GM23338 (cell line): ENCODE data around the gene LRMDA. TPM values are rescaled to one million over a fixed set of nuclear protein-coding genes. Genes with fewer than 3 reads are reported as not detected.
A peak's percentile ranks its signal among the peaks of the same experiment; 100 is the strongest.

ENCODE experiments used
- ATAC-seq: fragments of 200-7000 bp; cut with Tn5 transposase; 3 replicates; pipeline ENCODE4 v1.9.1; 2020
- DNase-seq: peaks from one replicate; pipeline ENCODE4 v3.0.0-alpha.2; 2015; ENCODE audit warnings: low spot score
- H2AFZ ChIP-seq: fragments of 200-600 bp; sonication (generic); 2 replicates; pipeline ENCODE4 v1.8.0; 2016; ENCODE audit warnings: antibody characterized with exemption, mild to moderate bottlenecking, moderate library complexity
- H3F3A ChIP-seq: fragments of 200-600 bp; sonication (generic); replicated peaks from 2 replicates; pipeline ENCODE4 v1.8.0; 2017; ENCODE audit warnings: antibody characterized with exemption, mixed run types, low read depth
- H3K27ac ChIP-seq: fragments of 200-600 bp; sonication (generic); 2 replicates; pipeline ENCODE4 v1.6.1; 2016; ENCODE audit warnings: low read depth
- H3K27me3 ChIP-seq: fragments of 200-600 bp; sonication (generic); 2 replicates; pipeline ENCODE4 v1.8.0; 2016; ENCODE audit warnings: mild to moderate bottlenecking, mixed run types, moderate library complexity; ENCODE audit not compliant: insufficient read depth
- H3K36me3 ChIP-seq: fragments of 200-600 bp; sonication (generic); 2 replicates; pipeline ENCODE4 v1.8.0; 2016; ENCODE audit warnings: mild to moderate bottlenecking; ENCODE audit not compliant: insufficient read depth
- H3K4me1 ChIP-seq: fragments of 200-600 bp; sonication (generic); 2 replicates; pipeline ENCODE4 v1.8.0; 2016; ENCODE audit warnings: mild to moderate bottlenecking, moderate library complexity; ENCODE audit not compliant: insufficient read depth
- H3K4me2 ChIP-seq: fragments of 200-600 bp; sonication (generic); 2 replicates; pipeline ENCODE4 v1.7.1; 2017; ENCODE audit warnings: mixed run types
- H3K4me3 ChIP-seq: fragments of 200-600 bp; sonication (generic); 2 replicates; pipeline ENCODE4 v1.6.1; 2016; ENCODE audit warnings: mixed run types
- H3K79me2 ChIP-seq: fragments of 200-600 bp; sonication (generic); replicated peaks from 2 replicates; pipeline ENCODE4 v1.8.0; 2017; ENCODE audit warnings: mild to moderate bottlenecking; ENCODE audit not compliant: insufficient read depth
- H3K9me2 ChIP-seq: fragments of 200-600 bp; sonication (generic); 2 replicates; pipeline ENCODE4 v1.8.0; 2017; ENCODE audit not compliant: insufficient read depth
- H4K20me1 ChIP-seq: fragments of 200-600 bp; sonication (generic); replicated peaks from 2 replicates; pipeline ENCODE4 v1.8.0; 2017; ENCODE audit warnings: mild to moderate bottlenecking; ENCODE audit not compliant: insufficient read depth
- H3K27ac Mint-ChIP-seq: 2 replicates; pipeline ENCODE4 v1.8.0; 2020; ENCODE audit warnings: inconsistent platforms, mild to moderate bottlenecking, moderate library complexity, mixed read lengths
- H3K27me3 Mint-ChIP-seq: 3 replicates; pipeline ENCODE4 v1.8.0; 2022; ENCODE audit warnings: low read depth, mild to moderate bottlenecking, moderate library complexity, mixed read lengths, inconsistent platforms; ENCODE audit not compliant: insufficient read depth, poor library complexity
- H3K36me3 Mint-ChIP-seq: 3 replicates; pipeline ENCODE4 v1.8.0; 2021; ENCODE audit warnings: low read depth, mild to moderate bottlenecking, inconsistent platforms, moderate library complexity, mixed read lengths
- H3K4me1 Mint-ChIP-seq: 3 replicates; pipeline ENCODE4 v1.8.0; 2020; ENCODE audit warnings: mild to moderate bottlenecking, inconsistent platforms, mixed read lengths
- H3K4me3 Mint-ChIP-seq: 3 replicates; pipeline ENCODE4 v1.8.0; 2021; ENCODE audit warnings: moderate library complexity, mild to moderate bottlenecking, inconsistent platforms, mixed read lengths
- H3K9me3 Mint-ChIP-seq: 3 replicates; pipeline ENCODE4 v1.8.0; 2020; ENCODE audit warnings: moderate library complexity, mild to moderate bottlenecking, inconsistent platforms, mixed read lengths
- CTCF ChIP-seq, 2 experiments: fragments of 200-600 bp in 1 of 2; sonication (generic) in 1 of 2; conservative IDR thresholded peaks; 2 replicates each; pipeline versions ENCODE4 v1.5.1 to v1.6.1; 2016 to 2017; ENCODE audit warnings: antibody characterized with exemption in 2 of 2, low read depth in 2 of 2, mild to moderate bottlenecking in 2 of 2, moderate library complexity in 1 of 2
- ETS1 ChIP-seq: IDR thresholded peaks from 2 replicates; pipeline ENCODE4 v1.6.1; 2016; ENCODE audit warnings: antibody characterized with exemption
- JUNB ChIP-seq: IDR thresholded peaks from one replicate; pipeline ENCODE4 v1.6.1; 2016; ENCODE audit warnings: antibody characterized with exemption; ENCODE audit not compliant: unreplicated experiment
- ZNF114 ChIP-seq: fragments of 250-450 bp; sonication (Bioruptor Pico); IDR thresholded peaks from 2 replicates; pipeline ENCODE4 v1.5.0; 2020; ENCODE audit warnings: mild to moderate bottlenecking, moderate library complexity
- ZNF462 ChIP-seq: fragments of 250-450 bp; sonication (Bioruptor Pico); IDR thresholded peaks from 2 replicates; pipeline ENCODE4 v1.5.0; 2020; ENCODE audit warnings: mild to moderate bottlenecking, moderate library complexity
- polyA plus RNA-seq: library from polyadenylated mRNA; unstranded; fragments of >200 nt; fragmentation: Nextera tagmentation; extraction: Ambion mirVana; gene quantifications from 2 replicates; pipeline ENCODE4 v1.2.1, GENCODE V29; 2016
- total RNA-seq: library from RNA; depleted of rRNA; stranded (reverse); fragments of >200 nt; shearing (Covaris generic); gene quantifications from 2 replicates; pipeline ENCODE4 v1.2.3, GENCODE V29; 2014

Gene LRMDA
- total and polyA plus RNA-seq, 2 experiments from 2014 or later = 0.90 to 1.8 TPM

DNA sequence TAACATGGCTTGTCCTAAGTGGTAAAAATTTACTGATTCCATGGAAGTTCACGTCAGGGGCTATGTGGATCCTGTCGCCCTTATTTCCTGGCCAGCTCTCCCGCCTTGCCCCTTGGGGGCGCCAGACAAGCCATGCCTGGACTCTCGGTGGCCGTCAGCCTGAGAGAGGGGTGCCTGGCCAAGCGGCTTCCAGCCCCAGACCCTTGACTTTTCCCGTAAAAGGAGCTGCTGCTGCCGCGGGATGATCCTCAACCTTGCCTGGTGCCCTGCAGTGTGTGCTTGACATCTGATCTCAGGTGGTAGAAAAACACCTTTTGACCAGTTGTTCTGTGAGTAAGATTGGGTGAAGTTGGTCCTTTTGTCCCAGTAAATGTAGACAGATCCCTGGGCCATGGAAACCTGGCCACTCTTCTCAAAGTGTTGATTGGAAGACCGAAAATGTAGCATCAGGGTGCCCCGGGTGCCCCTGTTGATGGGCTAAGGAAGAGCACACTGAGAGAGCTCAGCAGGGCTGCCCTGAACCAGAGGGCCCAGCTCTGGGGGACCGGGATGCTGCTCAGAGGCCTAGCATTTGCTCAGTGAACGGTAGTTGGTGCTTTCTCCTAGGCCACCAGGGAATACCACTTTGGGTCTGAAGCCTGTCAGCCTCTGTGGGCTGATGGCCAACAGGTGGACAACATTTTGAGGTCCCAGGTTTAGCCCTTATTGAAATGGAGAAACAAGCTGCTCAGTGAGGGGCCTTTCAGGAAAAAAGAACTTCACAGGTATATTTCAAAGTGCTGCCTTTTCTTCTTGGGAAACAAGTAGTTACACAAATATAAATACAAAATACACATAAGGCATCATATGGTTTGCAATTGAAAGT is 162.5 kb downstream of the LRMDA start:
- H3K4me3 ChIP-seq = no peak overlapping the region
- Mint-ChIP-seq H3K27me3 (peaks cover 17% of the 10 kb centered on the region), H3K4me3 (no peak overlapping the region), H3K9me3 (no peaks in the 10 kb centered on the region; the same call in 2 of the 3 replicates), H3K27ac (no peak overlapping the region), H3K4me1 (peaks cover 30% of the 10 kb centered on the region), H3K36me3 (no peaks in the 10 kb centered on the region)
- H3K79me2 ChIP-seq = no peaks in the 10 kb centered on the region
- no peaks in the 10 kb centered on the region for H3K9me2 ChIP-seq
- peaks cover 13% of the 10 kb centered on the region for H3K27me3 ChIP-seq
- H4K20me1 ChIP-seq = no peaks in the 10 kb centered on the region; the same call in 1 of the 2 replicates
- DNase-seq (peak; percentile 73), ATAC-seq (peak; percentile 90)
- H2AFZ ChIP-seq = peak overlapping the region; percentile 63; the same call in 1 of the 2 replicates
- no peaks in the 10 kb centered on the region for H3K36me3 ChIP-seq
- no peak overlapping the region for H3K27ac ChIP-seq
- peaks cover 23% of the 10 kb centered on the region for H3K4me1 ChIP-seq
- no peak overlapping the region for H3K4me2 ChIP-seq
- H3F3A ChIP-seq = no peaks in the 10 kb centered on the region
- TF ChIP-seq ZNF114 (CRISPR knock-in tag) (no peak), CTCF (conservative IDR thresholded peaks at IDR 0.05; ENCODE audit: low read depth in 2 of 2) (peak; percentile 71 to 87)

DNA sequence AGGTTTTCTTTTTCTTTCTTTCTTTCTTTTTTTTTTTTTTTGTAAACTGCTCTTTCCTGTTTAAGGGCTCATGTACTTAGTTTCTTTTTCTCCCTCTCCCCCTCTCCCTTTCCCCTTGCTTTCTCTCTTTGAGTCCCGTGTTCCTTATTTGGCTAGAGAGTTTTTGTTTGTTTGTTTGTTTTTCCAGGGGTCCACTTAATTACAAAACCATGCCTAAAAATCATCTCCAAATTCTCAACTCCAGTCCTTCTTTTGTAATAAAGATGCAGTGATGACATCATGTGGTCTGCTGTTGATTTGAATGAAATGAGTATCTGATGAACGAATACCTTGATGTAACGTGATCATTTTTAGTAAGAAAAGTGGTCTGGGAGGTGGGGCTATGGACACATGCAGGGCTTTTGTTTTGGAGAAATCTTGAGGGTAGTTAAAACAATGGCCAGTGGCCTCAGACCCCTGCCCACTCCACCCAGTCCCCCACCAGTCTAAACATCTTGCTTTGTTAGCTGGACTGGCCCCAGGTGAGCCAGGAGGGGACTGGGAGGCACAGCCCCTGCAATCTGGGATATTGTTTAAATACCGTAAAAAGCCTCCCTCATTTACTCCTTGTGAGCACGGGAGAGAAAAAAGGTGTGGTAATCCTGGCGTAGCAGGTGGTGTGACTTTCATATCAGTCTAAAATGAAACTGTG is 165.7 kb downstream of the LRMDA start:
- H3K9me2 ChIP-seq = no peaks in the 10 kb centered on the region
- H3K79me2 ChIP-seq = no peaks in the 10 kb centered on the region
- peaks cover 37% of the 10 kb centered on the region for H3K4me1 ChIP-seq
- H3K4me1 Mint-ChIP-seq = peaks cover 51% of the 10 kb centered on the region
- H3K27me3 Mint-ChIP-seq = peaks cover 38% of the 10 kb centered on the region
- H3K4me2 ChIP-seq = peak overlapping the region; percentile 74
- peaks cover 5% of the 10 kb centered on the region; the same call in 1 of the 2 replicates for H4K20me1 ChIP-seq
- DNase-seq = no peak
- no peaks in the 10 kb centered on the region for H3F3A ChIP-seq
- no peaks in the 10 kb centered on the region for H3K36me3 Mint-ChIP-seq
- H2AFZ ChIP-seq = no peak overlapping the region; the same call in 1 of the 2 replicates
- peak overlapping the region; percentile 20; the same call in 1 of the 2 replicates for H3K4me3 ChIP-seq
- H3K9me3 Mint-ChIP-seq = no peaks in the 10 kb centered on the region; the same call in 2 of the 3 replicates
- peaks cover 45% of the 10 kb centered on the region for H3K27me3 ChIP-seq
- H3K36me3 ChIP-seq = no peaks in the 10 kb centered on the region
- no peak overlapping the region for H3K27ac Mint-ChIP-seq
- no peak overlapping the region for H3K27ac ChIP-seq
- H3K4me3 Mint-ChIP-seq = 0 out of 3 replicates have a peak overlapping the region, but pooled peaks have one; percentile 1
- peak; percentile 22 for ATAC-seq
- TF ChIP-seq ZNF462 (CRISPR knock-in tag) = no peak
- TF ChIP-seq JUNB = no peak
- TF ChIP-seq ETS1 = no peak
